Fibroblast of villous mesenchyme (primary cell): Measurements from ENCODE around the gene CYP27C1. TPM values are rescaled to one million over a fixed set of nuclear protein-coding genes. Genes with fewer than 3 reads are reported as not detected.
"Not testable (repeated sequence)": the region's sequence is repeated elsewhere in the genome, so short reads cannot be mapped to it uniquely, and the experiment has no call there.

Experiments
- DNase-seq: peaks from one replicate; pipeline ENCODE4 v3.0.0-alpha.2; 2010; ENCODE audit warnings: low read depth
- H3K4me3 ChIP-seq: 2 replicates; pipeline ENCODE4 v1.5.1; 2011; ENCODE audit warnings: low read depth, mild to moderate bottlenecking, low read length
- total RNA-seq: library from RNA; depleted of rRNA; stranded (reverse); fragments of >200 nt; gene quantifications from 2 replicates; pipeline ENCODE4 v1.2.3, GENCODE V29; 2012
- TF ChIP-seq, protein P1 (sequence below): IDR thresholded peaks from 2 replicates; pipeline ENCODE4 v1.5.1; 2012; ENCODE audit warnings: low read depth, mild to moderate bottlenecking, low read length; ENCODE audit not compliant: insufficient read depth

The CYP27C1 gene
- total RNA-seq, 1 donor: under 0.01 TPM

DNA sequence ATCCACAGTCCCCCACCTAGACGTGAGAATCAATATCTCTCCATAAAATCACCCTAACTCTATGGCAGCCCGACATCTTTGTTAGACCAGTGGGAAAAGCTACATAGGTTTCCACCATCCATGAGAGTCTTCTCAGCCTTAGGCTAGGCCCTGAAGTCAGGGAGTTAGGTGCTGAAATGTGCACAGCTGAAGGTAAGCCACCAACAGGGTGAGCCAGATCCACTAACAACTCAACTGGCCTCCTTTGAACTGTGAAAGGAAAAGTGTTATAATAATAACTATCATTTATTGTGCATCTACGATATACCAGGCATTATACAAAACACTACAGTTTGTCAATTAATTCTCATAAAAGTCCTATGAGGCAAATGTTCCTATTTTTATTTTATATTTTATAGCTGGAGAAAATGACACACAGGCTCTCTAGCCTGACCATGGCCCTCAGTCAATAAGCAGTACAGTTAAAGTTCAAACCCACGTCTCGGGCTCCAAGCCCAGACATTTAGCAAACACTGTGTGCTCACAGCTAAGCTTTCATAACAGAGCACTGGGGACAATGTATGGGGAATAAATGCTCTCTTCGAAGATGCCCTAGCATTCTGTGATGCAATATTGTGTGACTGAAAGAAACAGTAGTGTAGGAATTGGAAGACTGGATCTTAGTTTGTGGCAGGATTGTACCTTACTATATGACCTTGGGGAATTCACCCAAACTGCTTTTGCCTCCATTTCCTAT, 11.2 kb upstream of the CYP27C1 start:
- no peak overlapping the region for H3K4me3 ChIP-seq
- TF ChIP-seq, protein P1, sequence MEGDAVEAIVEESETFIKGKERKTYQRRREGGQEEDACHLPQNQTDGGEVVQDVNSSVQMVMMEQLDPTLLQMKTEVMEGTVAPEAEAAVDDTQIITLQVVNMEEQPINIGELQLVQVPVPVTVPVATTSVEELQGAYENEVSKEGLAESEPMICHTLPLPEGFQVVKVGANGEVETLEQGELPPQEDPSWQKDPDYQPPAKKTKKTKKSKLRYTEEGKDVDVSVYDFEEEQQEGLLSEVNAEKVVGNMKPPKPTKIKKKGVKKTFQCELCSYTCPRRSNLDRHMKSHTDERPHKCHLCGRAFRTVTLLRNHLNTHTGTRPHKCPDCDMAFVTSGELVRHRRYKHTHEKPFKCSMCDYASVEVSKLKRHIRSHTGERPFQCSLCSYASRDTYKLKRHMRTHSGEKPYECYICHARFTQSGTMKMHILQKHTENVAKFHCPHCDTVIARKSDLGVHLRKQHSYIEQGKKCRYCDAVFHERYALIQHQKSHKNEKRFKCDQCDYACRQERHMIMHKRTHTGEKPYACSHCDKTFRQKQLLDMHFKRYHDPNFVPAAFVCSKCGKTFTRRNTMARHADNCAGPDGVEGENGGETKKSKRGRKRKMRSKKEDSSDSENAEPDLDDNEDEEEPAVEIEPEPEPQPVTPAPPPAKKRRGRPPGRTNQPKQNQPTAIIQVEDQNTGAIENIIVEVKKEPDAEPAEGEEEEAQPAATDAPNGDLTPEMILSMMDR: no peak
- DNase-seq: no peak

DNA sequence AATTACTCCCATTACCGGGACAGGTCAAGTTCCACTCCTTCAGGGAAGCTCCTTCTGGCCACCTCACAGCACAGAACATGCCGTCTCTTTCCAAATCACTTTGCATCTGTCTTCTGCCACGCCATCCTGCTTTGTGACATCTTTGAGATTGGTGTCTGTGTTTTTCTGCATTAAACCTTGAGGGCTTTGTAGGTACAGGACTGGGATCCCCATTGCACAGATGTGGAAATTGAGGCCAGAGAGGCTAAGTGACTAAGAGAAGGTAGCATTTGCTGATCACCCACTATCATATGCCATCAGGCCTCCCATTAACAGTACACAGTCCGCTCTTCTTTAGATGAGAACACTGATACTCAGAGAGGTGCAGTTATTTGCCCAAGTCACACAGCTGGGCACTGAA, 9.5 kb upstream of the CYP27C1 start:
- H3K4me3 ChIP-seq: no peak overlapping the region
- TF ChIP-seq, protein P1: no peak
- no peak for DNase-seq

DNA sequence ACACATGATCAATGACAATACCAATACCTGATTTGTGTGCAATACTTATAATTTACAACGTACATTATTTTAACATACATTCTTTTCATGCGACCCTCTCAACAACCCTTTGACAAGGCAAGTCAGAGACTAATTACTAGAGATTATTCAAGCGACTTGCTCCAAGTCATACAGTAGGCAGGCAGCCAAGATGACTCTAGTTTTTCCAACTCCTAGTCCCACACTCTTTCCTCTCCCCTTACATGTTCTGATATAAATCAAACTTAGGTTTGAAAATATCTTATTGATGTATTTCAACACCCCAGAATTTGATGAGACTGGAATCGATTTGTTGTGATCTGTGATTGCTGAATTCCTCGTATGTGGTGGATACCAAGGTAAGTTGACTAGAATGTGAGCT, 8.0 kb upstream of the CYP27C1 start:
- no peak for DNase-seq
- no peak overlapping the region for H3K4me3 ChIP-seq
- TF ChIP-seq, protein P1: no peak

DNA sequence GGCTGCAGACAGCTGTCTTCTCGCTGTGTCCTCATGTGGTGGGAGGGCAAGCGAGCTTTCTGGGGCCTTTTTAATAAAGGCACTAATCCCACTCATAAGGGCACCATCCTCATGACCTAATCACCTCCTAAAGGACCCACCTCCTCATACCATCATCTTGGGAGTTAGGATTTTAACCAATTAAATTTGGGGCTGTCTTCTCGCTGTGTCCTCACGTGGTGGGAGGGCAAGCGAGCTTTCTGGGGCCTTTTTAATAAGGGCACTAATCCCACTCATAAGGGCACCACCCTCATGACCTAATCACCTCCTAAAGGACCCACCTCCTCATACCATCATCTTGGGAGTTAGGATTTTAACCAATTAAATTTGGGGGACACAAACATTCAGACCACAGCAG, 7.2 kb upstream of the CYP27C1 start:
- H3K4me3 ChIP-seq, DNase-seq: not testable (repeated sequence)

DNA sequence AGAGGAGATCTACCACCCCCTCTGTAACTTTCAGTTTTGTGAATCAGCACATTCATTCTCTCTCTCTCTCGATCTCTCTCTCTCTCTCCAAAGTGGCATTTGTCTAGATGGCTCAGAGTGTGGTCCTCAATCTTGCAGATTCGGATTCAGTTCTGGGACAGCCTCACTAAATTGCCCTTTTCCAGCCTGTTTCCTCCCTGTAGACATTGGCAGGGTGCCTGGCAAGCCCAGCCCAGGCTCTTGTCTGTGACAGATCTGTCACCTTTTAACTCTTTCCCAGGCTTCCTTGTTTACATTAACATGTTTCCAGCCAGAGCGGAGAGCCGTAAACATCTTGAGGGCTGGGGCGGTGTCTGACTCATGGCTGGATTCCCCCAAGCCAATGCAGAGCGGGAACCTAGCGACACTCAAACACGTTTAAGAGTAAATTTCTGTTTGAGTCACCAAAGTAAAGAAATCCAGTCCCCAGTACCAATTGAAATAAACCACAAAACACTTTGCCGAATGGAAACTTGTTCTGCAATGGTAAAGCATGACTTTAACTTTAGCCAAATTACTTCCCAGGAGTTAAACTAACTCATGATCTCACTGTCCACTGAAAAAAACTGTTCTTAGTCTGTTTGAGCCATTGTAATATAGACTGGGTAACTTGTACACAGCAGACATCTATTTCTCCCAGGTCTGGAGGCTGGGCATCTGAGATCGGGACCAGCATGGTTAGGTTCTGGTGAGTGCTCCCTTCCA, 6.6 kb upstream of the CYP27C1 start:
- TF ChIP-seq, protein P1: no peak
- H3K4me3 ChIP-seq: peak overlapping the region; percentile 5
- peak; percentile 95 for DNase-seq

DNA sequence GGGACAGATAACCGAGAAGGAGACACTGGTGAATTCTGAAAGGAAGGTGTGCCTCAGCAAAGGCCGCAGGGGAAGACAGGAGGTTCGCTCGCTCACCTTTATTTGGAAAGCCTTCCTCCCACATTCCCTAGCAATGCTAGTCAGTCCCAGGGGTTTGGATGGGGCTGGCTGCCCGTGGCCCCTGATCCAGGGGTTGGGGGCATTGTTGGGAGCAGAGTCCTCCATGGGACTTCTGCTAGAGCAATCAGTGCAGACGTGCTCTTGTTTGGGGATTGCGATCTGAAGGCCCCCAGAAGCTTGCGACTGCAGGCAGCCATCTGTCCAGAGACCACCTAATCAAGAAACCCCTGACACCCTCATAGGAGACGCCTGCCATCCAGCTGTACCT, 6.0 kb upstream of the CYP27C1 start:
- no peak for DNase-seq
- H3K4me3 ChIP-seq: no peak overlapping the region
- TF ChIP-seq, protein P1: no peak

DNA sequence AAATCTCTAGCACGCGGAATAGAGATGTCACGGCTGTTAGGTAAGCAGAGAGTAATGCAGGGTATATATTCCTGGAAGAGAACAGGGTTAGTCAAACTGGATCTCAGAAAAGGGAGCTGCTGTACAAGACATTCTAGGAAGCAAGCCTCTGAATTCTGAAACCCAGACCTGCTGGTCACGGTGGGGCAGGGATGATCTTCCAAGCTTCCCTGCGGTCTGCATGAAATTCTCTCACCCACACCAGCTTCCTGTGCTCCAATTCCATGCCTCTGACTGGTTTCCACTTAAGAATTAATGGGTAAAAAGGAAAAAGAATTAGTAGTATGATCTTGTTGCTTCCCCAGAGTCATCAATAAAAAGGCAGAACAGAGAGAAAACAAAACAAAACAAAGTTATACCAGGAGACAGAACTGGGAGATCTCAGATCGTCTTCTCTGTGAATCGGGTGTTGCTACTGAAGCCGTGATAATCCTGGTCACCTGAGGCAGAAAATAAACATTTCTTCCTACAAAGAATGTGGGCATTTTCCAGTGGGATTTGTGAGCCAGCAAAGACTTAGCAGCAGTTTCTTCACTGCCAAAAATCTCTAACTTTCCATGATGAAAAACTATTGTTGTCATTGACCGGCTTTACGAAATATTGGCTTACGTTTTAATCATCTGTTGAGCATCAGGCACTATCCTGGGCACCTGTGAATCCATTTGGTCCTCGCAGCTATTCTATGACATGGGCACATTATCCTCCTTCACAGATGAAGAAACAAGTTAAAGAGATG, 5.3 kb upstream of the CYP27C1 start:
- TF ChIP-seq, protein P1: no peak
- peak; percentile 58 for DNase-seq
- H3K4me3 ChIP-seq: no peak overlapping the region

DNA sequence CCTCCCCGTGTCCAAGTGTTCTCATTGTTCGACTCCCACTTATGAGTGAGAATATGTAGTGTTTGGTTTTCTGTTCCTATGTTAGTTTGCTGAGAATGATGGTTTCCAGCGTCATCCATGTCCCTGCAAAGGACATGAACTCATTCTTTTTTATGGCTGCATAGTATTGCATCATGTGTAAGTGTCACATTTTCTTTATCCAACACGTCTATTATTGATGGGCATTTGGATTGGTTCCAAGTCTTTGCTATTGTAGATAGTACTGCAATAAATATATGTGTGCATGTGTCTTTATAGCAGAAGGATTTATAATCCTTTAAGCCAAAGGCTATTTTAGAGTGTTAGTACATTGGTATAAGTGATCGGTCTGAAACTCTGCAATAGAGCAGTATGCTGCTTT, 4.0 kb upstream of the CYP27C1 start:
- not testable (repeated sequence) for DNase-seq, H3K4me3 ChIP-seq
